ENCODE results near the gene POLD3.
"Not testable (repeated sequence)": the region's sequence is repeated elsewhere in the genome, so short reads cannot be mapped to it uniquely, and the experiment has no call there.

POLD3 gene

DNA sequence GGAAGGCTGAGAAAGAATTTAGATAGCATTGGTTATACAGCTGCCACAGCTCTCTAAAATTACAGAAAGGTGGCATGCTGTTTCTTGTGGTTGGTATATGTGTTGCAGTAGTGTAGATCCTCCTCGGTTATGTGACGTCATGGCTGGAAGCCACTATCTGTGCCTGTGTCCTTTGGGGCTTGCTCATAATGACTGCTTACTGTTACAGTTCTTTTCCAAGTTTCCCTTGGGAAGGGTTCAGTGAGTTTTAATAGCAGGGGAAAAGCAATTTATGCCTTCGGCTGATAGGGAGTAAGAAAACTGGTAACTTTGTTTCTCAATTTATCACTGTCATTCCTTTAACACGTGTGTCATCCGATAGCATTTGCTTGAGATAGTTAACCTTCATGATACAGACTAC, 47.2 kb downstream of the POLD3 start:
- DNase-seq = no peak

DNA sequence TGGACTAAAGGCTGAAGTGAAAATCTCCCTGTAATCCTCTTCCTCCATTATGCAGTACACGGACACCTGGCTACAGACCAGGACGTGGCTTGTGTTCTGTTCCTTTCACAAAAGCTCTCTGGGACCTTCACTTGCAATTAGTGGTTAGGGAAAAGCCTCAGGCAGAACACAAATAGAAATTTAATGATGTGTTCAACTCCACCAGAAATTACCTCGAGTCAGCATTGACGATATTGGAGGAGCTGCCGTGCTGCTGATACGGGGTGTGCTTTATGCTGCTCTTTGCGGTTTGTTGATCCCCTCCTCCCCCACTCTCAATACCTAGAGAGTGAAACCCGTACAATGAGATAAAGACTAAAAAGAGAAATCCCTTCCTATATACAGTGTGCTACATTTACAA, 48.9 kb downstream of the POLD3 start:
- no peak for DNase-seq

DNA sequence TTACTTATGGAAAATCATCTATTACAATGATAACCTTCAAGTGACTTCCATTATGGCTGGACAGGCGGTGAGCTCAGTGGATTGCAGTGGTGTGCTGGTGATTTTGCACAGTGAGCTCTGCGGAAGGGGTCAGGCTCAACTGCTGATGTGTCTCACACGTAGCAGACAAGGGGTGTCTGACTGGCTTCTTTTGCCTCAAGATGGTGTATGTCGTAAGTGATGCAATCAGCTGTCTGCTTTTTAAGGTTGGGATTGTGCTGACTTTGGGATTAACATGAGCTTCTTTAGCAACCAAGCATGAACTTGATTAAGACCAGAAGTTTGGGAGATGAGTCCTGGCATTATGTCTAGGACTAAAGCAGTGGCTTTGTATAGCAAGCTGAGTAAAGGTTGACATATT, 49.5 kb downstream of the POLD3 start:
- DNase-seq = no peak

DNA sequence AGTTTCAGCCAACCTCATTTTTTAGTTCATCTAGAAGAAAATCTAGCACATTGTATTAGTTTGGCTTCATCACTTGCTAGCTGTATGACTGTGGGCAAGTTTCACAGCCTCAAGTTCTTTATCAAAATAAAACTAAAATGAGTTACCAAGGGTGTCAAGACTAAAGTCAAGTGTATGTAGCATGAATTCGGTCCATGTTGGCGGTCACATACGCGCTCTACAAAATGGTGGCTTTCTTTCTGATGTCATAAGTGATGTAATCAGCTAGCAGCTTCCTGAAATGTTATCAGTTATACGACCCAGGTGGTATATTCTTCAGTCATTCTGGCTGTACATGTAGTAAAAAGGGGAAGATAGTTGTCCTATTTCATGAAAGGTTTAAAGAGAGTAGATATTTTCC, 50.5 kb downstream of the POLD3 start:
- DNase-seq = no peak

DNA sequence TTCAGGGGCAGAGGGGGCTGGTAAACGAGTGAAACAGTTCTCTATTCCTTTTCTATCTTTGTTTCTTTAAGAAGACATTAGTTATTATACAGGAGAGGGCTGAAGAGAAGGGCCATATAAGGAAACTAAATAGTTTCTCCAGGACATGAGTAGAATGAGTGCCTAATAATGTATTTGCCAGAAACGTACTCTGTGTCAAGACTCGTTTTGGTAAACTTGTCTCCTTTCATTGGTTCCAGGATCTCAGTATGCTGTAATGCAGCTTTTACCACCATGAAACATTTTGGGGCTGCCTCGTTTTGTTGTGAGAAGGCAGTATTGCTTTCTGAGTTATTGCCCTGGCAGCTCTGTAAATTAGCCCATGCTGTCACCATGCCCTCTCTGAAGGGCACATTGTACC, 51.7 kb downstream of the POLD3 start:
- no peak for DNase-seq

DNA sequence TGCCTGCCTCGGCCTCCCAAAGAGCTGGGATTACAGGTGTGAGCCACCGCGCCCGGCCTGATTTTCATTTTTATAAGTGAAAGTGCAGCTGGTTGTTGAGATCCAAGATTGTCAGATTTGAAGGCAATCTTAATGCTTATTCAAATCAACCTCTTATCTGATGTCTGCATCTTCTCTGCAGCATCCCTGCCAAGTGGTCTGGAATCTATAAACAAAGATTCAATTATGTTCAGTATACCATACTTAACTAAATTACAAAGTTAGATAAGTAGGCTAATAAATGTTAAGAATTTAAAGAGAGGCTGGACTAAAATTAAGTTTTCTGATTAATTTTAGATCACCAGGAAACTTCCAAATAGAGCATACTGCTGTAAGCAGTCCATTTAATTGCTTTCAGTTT, 53.8 kb downstream of the POLD3 start:
- DNase-seq = no peak

DNA sequence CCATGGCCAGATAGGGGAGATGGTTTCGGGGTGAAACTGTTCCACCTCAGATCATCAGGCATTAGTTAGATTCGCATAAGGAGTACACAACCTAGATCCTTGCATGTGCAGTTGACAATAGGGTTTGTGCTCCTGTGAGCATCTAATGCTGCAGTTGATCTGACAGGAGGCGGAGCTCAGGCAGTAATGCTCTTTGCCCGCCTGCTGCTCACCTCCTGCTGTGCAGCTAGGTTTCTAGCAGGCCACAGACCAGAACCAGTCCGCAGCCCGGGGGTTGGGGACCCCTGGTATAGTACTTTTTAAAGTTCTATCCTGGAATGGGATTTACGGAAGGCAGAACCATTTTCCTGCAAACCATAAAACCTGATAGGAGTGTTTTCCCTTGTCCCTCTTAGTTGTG, 54.6 kb downstream of the POLD3 start:
- no peak for DNase-seq

DNA sequence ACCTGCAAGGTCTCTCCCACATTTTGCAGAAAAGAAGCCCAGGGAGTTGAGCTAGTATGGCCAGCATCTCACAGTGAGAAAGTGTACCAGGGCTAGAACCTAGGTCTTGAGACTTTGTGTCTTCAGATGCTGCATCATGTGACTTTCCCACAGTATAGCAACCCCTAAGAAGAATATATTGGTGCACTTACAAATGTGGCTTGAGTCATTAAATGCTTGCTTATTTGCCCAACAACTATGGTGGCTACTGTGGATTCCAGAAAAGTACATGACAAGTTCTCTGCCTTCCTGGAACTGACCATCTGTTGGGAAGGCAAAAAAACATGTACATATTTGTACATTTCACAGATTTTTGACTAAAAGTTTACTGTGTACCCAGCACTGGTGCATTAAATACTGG, 55.0 kb downstream of the POLD3 start:
- DNase-seq = no peak

DNA sequence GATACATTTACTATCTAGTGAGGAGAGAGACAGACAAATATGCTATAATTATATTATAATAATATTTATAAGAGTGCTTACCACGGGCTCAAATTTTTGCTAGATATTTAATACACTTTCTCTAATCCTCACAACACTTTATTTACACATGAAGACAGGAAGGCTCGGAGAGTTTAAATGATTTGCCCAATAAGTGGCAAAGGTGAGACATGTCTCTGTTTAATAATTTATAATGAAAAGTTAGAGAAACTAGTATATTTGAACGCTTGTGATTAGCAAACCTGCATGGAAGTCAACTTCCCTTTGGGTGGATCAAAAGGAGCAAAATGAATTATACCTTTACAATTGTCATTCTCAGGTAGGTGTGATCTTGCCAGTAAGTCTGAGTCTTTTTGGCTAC, 55.4 kb downstream of the POLD3 start:
- DNase-seq = no peak

DNA sequence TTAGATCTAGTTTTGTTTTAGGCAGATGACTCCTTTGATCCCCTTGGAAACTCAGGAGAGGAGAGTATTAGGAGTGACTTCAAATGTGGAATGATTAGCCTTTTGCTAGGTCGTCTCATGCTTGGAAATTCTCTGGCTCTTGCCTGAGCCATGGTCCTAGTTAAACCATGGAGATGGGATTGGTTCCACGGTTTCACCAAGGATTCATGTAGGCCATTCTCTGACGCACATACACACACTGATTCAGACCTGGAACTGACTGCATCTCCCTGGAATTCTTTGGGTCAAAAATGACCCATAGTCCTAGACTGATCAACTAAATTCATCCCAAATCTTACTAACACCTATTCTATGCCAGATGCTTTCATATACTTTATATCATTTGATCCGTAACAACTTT, 56.5 kb downstream of the POLD3 start:
- DNase-seq = no peak

DNA sequence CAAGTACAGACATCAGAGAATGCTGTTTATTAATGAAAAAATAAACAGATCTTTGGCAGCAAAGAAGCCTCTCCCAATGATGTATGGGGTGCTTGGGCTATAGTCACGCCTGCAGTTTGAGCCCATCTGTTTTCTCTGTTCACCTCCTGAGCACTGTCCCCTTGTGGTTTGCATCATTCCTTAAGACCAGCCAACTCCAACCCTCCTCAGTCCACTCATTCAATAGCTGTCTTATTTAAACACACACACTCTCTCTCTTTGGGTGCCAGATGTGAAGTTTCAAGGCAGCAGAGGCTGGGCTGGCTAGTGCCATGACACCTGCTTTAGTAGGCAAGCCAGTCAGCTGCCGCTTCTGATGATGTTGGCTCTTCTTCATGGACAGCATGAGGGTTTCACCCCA, 58.1 kb downstream of the POLD3 start:
- no peak for DNase-seq

DNA sequence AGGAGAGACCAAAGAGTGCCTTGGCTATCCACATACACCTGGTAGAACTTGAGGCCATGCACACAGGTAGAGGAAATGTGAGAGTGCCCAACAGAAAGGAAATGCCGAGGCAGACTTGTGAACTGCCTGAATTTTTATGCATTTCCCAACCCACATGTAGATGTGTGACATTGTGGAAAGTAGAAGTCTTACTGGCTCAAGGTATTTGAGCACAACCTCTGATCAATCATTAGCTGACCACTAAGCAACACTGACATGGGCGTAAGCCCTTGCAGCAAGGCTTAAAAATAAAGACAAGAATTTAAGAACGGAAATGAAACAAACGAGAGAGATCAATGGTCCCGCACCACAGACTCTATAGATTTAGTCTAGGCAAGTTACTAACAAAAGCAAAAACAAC, 62.6 kb downstream of the POLD3 start:
- no peak for DNase-seq

DNA sequence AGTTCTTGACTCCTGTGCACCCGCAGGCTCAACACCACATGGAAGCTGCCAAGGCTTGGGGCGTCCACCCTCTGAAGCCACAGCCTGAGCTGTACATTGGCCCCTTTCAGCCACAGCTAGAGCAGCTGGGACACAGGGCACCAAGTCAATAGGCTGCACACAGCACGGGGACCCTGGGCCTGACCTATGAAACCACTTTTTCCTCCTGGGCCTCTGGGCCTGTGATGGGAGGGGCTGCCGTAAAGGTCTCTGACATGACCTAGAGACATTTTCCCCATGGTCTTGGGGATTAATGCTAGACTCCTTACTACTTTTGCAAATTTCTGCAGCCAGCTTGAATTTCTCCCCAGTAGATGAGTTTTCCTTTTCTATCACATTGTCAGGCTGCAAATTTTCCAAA, 66.7 kb downstream of the POLD3 start:
- DNase-seq = not testable (repeated sequence)

DNA sequence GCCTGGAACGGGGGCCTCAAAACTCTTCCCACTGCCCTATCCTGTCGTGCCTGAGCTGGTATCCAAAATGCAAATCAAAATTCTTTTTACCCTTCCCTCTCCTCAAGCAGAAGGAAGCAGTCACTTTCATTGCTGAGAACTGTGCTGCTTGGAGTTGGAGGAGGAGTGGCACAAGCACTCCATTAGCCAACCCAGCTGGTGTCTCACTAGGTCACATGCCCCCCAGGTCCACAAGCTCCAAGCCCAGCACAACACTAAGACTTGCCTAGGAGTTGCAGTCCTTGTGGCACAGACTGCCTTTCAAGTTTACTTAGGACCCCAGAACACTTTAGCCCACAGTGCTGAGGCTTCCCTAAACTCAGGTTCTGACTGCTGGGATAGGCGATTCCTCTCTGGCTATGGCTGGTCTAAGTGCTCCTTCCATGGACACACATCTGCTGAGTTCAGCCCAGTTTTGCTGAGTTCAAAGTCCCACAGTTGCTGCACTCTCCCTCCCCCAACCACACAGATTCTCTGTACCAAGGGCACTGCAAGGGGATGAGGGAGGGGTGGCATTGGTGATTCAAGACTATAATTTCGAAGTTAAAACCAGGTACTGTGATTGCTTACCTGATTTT, 70.2 kb downstream of the POLD3 start:
- no peak for DNase-seq

DNA sequence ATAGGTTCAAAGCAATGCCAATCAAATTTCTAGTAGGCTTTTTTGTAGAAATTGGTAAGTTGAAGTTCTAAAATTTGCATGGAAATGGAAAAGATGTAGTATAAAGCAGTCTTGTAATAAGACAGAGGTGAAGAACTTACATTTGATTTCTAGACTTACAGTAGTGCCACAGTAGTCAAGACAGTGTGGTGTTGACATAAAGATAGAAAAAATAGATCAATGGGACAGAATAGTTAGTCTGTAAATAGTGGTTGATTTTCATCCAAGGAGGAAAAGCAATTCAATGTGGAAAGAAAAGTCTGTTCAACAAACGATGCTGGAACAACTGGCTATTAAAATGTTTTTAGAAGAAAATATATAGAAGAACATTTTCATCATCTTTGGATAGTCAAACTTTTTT, 70.9 kb downstream of the POLD3 start:
- DNase-seq = no peak

DNA sequence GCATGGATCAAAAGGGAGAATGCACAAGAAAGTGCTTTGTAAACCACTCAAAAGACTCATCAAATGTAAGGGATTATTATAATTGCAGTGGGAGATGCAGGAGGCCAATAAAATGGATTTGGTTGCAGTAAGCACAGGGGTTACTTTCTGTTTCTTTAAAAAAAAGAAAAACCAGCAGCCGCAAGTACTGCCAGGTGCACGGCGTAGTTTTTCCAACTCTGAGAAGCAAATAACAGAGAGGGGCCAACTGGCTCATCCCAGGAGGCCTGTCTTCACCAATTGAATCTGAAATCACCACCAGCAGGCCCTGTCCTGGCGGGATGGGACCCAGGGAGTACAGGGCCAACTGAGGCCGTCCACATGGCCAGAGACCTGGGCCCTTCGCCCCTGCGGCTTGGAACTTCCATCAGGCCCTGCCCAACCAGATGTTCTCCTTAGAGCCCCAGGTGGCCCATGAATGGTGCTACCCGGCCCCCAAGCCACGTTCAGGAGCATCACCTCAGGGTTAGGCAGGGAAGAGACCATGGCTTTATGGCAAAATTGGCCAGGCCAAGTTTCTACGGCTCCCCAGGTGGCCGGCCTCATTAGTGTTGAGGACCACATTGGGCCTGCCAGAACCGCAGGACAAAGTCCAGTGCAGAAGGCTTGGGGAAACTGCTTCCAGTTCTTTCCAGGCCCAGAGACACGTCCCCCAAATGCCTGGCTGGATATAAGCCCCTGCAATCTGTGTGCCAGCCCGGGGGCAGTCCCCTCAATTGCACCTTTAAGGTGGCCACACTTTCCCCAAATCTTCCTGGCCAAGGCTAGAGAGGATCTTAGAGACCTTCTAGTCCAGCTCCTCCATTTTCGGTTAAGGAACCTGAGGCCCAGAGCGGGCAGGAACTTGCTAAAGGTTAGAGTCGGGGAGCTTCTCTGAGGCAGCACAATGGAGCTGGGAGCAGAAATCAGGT, 77.1 kb downstream of the POLD3 start:
- no peak for DNase-seq

DNA sequence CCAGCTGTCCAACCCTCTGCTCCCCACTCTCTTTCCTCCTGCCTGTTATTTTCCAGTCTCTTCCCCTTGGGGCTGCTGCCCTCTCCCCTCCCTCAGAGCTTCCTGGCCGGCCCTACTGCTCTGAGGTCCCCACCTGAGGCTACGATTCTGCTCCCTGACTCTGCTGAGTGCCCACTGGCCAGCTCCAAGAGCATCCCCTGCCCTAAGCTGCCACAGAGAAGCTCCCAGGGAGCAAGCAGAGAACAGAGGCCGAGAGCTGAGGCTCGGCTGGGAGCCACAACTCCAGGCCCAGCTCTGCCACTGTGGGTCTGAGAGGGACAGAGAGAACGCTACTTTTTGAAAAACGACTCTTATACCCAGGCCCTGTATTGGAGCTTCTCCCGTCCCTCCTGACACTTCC, 77.8 kb downstream of the POLD3 start:
- no peak for DNase-seq

DNA sequence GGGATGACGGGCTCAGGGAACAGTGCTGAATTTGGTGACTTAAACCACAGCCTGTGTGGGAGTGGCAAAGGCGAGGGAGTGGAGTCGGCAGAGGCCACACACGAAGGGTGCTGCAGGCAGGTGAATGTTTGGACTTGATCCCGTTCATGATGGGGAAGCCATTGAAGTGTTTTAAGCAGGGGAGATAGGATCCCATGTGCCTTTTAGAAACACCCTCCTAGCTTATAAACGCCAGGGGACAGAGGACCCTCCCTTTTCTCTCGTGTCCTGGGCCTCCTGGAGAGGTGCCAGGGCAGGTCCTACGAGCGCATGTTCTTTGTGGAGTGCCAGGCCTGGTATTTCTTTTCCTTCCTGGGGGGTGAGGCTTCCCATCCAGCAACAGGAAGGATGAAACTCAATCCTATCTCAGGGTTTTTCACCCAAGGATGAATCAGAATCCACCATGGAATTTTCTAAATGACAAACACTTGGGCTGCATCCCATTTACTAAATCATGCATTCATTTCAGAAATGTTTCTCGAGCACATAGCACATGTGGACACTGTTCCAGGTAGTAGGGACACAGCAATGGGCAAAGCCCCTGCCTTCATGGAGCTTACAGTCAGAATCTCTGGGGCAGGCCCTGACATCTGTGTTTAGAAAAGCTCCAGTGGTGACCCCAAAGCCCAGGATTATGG, 79.3 kb downstream of the POLD3 start:
- DNase-seq = no peak

DNA sequence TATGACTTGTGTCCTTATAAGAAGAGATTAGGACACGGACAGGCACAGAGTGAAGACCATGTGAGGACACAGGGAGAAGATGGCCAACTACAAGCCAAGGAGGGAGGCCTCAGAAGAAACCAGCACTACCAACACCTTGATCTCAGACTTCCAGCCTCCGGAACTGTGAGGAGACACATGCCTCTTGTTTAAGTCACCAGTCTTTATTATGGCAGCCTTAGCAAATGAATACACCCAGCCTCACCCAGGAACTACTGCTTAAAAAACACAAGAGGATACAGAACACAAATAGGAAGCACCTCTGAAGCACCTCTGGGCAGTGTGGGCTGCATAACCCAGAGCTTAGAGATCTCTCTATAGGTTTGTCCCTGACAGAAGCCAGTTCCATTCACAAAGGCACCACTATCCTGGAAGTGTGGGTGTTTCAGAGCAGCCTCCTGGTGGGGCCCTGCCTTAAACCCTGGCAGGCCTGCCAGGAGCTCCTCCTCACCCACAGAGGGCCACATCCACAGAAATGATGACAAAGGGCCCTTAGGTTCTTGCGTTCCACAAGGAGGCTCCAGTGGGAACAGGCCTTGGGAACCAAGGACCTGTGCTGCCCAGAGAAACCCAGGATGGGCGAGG, 80.1 kb downstream of the POLD3 start:
- no peak for DNase-seq

DNA sequence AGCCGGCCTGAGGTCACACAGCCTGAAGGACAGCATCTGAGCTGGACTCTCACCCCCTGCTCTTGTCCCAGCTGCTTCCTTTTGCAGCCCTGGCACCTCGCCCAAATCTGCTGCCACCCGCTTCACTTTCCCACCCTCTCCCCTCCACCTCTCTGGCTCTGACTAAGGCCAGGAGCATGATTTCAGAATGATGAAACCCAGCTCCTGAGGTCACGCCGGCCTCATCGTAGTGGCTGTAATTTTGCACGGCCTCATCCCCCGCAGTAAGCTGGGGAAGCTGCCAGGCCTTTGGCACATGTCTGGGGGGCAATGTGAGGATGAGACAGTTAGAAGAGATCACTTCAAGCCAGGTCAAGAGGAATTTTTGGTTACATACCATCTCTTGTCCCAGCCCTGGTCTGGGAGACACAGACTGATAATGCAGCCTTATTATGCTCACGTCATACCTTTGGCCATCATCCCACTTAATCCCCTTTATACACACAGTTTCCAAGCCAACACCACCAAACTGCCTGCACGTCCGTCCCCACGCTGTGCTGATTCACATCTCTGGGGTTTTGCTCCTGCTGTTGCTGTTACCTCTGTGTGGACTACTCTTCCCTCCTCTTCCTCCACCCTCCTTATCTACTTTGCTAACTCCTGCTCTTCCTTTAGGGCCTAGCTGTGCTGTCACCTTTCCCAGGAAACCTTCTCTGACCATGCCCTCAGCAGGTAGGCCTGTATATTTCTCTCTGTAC, 80.7 kb downstream of the POLD3 start:
- no peak for DNase-seq

DNA sequence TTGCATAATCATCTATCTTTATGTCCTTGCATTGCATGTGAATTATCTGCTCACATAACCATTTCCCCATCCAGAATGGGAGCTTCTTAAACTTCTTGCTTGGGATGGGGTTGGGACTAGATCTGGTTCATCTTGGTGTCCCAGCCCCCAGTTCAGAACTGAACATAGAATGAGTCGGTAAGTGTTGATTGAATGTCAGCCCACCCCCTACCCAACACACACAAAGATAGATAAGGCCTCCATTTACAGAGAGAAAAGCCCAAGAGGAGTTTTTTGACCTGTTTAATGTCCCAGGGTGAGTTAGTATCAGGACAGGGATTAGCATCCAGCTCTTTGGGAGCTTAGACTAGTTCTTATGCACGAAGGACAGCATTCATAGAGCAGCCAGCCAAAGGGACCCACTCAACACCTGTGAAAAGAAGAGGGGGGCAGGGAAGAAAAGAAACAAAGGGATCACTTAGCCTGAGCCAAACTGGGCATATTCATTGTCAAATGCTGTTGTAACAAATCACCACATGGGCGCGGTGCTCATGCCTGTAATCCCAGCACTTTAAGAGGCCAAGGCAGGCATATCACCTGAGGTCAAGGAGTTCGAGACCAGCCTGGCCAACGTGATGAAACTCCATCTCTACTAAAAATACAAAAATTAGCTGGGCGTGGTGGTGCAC, 81.4 kb downstream of the POLD3 start:
- DNase-seq = no peak

DNA sequence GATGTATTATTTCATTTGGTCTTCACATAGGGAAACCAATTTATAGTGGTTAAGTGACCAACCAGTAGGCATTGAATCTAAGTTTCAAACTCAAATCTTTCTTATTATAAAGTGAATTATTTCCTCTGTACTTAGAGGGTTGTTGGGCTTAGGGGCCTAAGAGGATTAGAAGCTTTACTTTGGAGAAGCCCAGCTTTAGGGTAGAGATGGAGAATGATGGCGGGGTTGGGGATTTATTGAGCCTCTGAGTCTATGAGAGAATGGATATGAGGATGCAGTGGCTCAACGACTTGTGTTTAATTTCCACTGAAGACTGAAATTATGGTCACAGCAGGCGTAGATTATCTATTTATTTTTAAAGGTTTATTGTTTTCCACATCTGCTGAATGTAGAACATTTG, 83.4 kb downstream of the POLD3 start:
- no peak for DNase-seq

All from NCI-H2171 (cell line).